LNCAP (cell line): ENCODE results near the gene PLIN3.

Source experiments
- CTCF ChIP-seq: fragments of 450-650 bp; IDR thresholded peaks from 2 replicates; pipeline ENCODE4 v1.5.1; 2017; ENCODE audit warnings: mild to moderate bottlenecking

Gene PLIN3

DNA sequence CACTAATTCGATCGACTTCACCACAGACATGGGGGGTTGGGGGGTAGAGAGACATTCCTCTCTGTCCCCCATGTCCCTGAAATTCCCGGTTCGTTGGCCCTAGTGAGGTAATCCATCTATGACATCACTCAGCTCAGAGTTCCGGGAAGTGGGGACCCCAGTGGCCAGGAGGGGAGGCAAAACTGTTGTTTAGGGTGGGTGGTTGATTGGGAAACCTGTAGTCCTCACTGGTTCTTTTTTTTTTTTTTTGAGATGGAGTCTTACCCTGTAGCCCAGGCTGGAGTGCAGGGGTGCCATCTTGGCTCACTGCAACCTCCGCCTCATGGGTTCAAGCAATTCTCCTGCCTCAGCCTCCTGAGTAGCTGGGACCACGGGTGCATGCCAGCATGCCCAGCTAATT, 35.3 kb upstream of the PLIN3 start, which contains the start of gene ARRDC5:
Gene ARRDC5 (minus strand): TSS at position 101 of the 400 bp plus-strand sequence. CDS start 71 bp downstream, at position 30.
- no peak for TF ChIP-seq CTCF

DNA sequence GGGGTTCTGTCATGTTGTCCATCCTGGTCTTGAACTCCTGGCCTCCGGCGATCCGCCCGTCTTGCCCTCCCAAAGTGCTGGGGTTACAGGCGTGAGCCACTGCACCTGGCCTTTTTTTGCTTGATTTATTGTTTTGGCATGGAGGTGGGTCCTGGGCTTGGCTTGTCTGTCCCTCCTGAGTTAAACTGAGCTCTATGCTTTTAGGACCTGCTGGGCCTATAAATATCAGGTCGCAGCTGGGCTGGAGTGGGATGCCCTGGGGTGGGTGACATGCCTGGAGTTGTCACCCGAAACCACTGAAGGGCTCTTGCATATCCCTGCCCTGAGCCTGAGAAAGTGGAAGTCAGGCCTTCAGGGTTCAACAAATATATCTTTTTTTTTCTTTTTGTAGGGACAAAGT, 29.7 kb upstream of the PLIN3 start:
- TF ChIP-seq CTCF, result no peak

DNA sequence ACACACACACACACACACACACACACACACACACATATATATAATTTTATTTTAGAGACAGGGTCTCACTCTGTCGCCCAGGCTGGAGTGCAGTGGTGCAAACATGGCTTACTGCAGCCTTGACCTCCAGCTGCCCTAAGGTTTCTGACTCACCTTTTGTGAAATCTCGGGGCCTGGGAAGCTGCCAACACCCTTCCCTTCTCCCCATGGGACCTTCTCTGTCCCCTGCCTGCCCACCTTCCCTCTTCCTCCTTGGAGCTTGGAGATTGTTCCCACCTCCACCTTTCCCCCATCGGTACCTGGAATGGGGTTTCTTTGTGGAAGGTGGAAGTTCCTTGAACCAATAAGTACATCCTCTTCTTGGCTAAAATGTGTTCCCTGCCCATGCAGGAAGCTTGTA, 28.9 kb upstream of the PLIN3 start:
- TF ChIP-seq CTCF, result no peak

GRCh38 chr19:4891066-4891465, 23.6 kb upstream of the PLIN3 start:
- no peak for TF ChIP-seq CTCF

- no peak for TF ChIP-seq CTCF
Observed at GRCh38 chr19:4889034-4889815, 21.8 kb upstream of the PLIN3 start.

- no peak for TF ChIP-seq CTCF
Observed at GRCh38 chr19:4879041-4879440, 11.6 kb upstream of the PLIN3 start.

- no peak for TF ChIP-seq CTCF
Observed at GRCh38 chr19:4878491-4878968, 11.1 kb upstream of the PLIN3 start.
